Lower leg skin (tissue), 4 donors: ENCODE results near the gene PPP1R18. TPM values are rescaled to one million over a fixed set of nuclear protein-coding genes. Genes with fewer than 3 reads are reported as not detected.
A peak's percentile ranks its signal among the peaks of the same experiment; 100 is the strongest.
"Not testable (repeated sequence)": the region's sequence is repeated elsewhere in the genome, so short reads cannot be mapped to it uniquely, and the experiment has no call there.

Experiments used
- DNase-seq, 2 donors: peaks; one replicate each; pipeline ENCODE4 v3.0.0-alpha.2; 2019; ENCODE audit warnings: low spot score in 2 of 2
- H3K4me3 ChIP-seq: fragments of 200-600 bp; sonication (generic); 2 replicates; pipeline ENCODE4 v1.5.1; 2017; ENCODE audit warnings: mild to moderate bottlenecking, low read depth; ENCODE audit not compliant: poor library complexity, severe bottlenecking
- CTCF ChIP-seq, 3 donors: fragments of 450-650 bp; IDR thresholded peaks; one replicate each; pipeline ENCODE4 v1.5.1; 2016; ENCODE audit warnings: antibody characterized with exemption in 3 of 3, mild to moderate bottlenecking in 3 of 3, moderate library complexity in 2 of 3
- POLR2A ChIP-seq, 2 donors: fragments of 450-650 bp; IDR thresholded peaks; one replicate each; pipeline ENCODE4 v1.6.1; 2016 to 2017; ENCODE audit warnings: antibody characterized with exemption in 2 of 2, mild to moderate bottlenecking in 1 of 2, moderate library complexity in 1 of 2
- WGBS, 2 donors: methylation state at CpG; one replicate each; pipeline ENCODE4 v1.1.5; 2018; 5-methylcytosine and 5-hydroxymethylcytosine counted together
- intact Hi-C: fragments of 100-400 bp; cut with DNase I; formaldehyde crosslinking; loops from one replicate; pipeline ENCODE4 v1.15.0; 2023; ENCODE audit warnings: low total_unique reads
- total RNA-seq, 4 donors: library from RNA; depleted of rRNA; stranded (reverse); fragments of >200 nt; gene quantifications; one replicate each; pipeline ENCODE4 v1.1.0, GENCODE V29; 2016

PPP1R18 gene
- total RNA-seq, 4 donors from 2014 or later, result 23.6 to 34.1 (median 27.3) TPM

- H3K4me3 ChIP-seq, result peak overlapping the region; percentile 86
- DNase-seq, result peak; percentile 90 to 98
- intact Hi-C loops, result loop anchor here (1.0 kb wide), 1 partner anchor 44 kb away; no protein-coding TSS in a partner anchor
- 5 to 8% methylated on average over 27 of the region's 27 CpGs for WGBS, 2 donors
- TF ChIP-seq POLR2A (IDR thresholded peaks at IDR 0.05), result no peak
- peak in 1 of 3 donors; percentile 98 for TF ChIP-seq CTCF (IDR thresholded peaks at IDR 0.05)
Observed at GRCh38 chr6:30722280-30723112, 36.1 kb upstream of the PPP1R18 start.

GRCh38 chr6:30722025-30722279 lies 35.5 kb upstream of the PPP1R18 start:
- WGBS, 2 donors, result 3 to 5% methylated on average over 10 of the region's 10 CpGs
- peak overlapping the region; percentile 86 for H3K4me3 ChIP-seq
- DNase-seq, result peak; percentile 53 to 91
- intact Hi-C loops, result not testable (repeated sequence)

GRCh38 chr6:30721198-30722024 lies 35.0 kb upstream of the PPP1R18 start:
- WGBS, 2 donors, result 1 to 2% methylated on average over 46 to 67 of the region's 71 CpGs
- intact Hi-C loops, result no loop called here
- H3K4me3 ChIP-seq, result peak overlapping the region; percentile 86
- peak in 1 of 3 donors; percentile 10 for TF ChIP-seq CTCF (IDR thresholded peaks at IDR 0.05)
- TF ChIP-seq POLR2A (IDR thresholded peaks at IDR 0.05), result no peak
- DNase-seq, result peak; percentile 88 to 98

- 0% methylated on average over 29 of the region's 29 CpGs for WGBS, 2 donors
- peak overlapping the region; percentile 80 for H3K4me3 ChIP-seq
- peak; percentile 76 to 95 for DNase-seq
- no peak for TF ChIP-seq POLR2A (IDR thresholded peaks at IDR 0.05)
- intact Hi-C loops, result no loop called here
Observed at GRCh38 chr6:30720738-30721197, 34.3 kb upstream of the PPP1R18 start.

GRCh38 chr6:30719791-30720737 lies 33.6 kb upstream of the PPP1R18 start, which contains the start of gene TUBB:
TSS of gene TUBB (plus strand) at chr6:30720352. CDS start at chr6:30720507, 155 bp downstream.
- intact Hi-C loops, result no loop called here
- 0 to 1% methylated on average over 38 of the region's 38 CpGs for WGBS, 2 donors
- peak; percentile 96 to 99 for DNase-seq
- TF ChIP-seq POLR2A (IDR thresholded peaks at IDR 0.05) (no peak), CTCF (IDR thresholded peaks at IDR 0.05) (no peak)
- H3K4me3 ChIP-seq, result peak within 1 kb of the TSS; percentile 80

- H3K4me3 ChIP-seq, result no peak overlapping the region
- no peak for DNase-seq
- intact Hi-C loops, result no loop called here
- WGBS, 2 donors, result 21 to 22% methylated on average over 8 of the region's 8 CpGs
- TF ChIP-seq CTCF (IDR thresholded peaks at IDR 0.05), result no peak
- no peak for TF ChIP-seq POLR2A (IDR thresholded peaks at IDR 0.05)
Observed at GRCh38 chr6:30719356-30719755, 32.9 kb upstream of the PPP1R18 start.

GRCh38 chr6:30717845-30718720 lies 31.6 kb upstream of the PPP1R18 start:
- DNase-seq, H3K4me3 ChIP-seq, intact Hi-C loops: not testable (repeated sequence)
- WGBS, 2 donors, result 75 to 76% methylated on average over 37 of the region's 37 CpGs
